Caco-2 (cell line): ENCODE results near the gene SHB. TPM values are rescaled to one million over a fixed set of nuclear protein-coding genes. Genes with fewer than 3 reads are reported as not detected.
A peak's percentile ranks its signal among the peaks of the same experiment; 100 is the strongest.

ENCODE experiments used
- BruUV-seq: library from RNA; stranded (reverse); fragments of 400-500 nt; replicated peaks from 2 replicates; lab custom pipeline; 2021; lab: Mats Ljungman, UMichigan
- CTCF ChIA-PET: fragments of 300-600 bp; sonication (Branson Sonifier 250); formaldehyde crosslinking; loops from one replicate; lab custom pipeline; 2022; ENCODE audit warnings: antibody characterized with exemption; lab: Charles Lee
- POLR2A ChIA-PET: fragments of 300-600 bp; sonication (Branson Sonifier 250); formaldehyde crosslinking; loops from one replicate; lab custom pipeline; 2022; ENCODE audit warnings: antibody characterized with exemption; lab: Charles Lee
- DNase-seq, 2 experiments: peaks; one replicate each; pipeline versions ENCODE4 v3.0.0 to v3.0.0-alpha.2; 2020 to 2022
- H3K27me3 ChIP-seq: replicated peaks from 2 replicates; pipeline ENCODE4 v1.6.0; 2011; ENCODE audit warnings: low read length; ENCODE audit not compliant: control insufficient read depth, insufficient read depth
- H3K36me3 ChIP-seq: 2 replicates; pipeline ENCODE4 v1.5.1; 2011; ENCODE audit warnings: low read length; ENCODE audit not compliant: control insufficient read depth, insufficient read depth
- H3K4me1 ChIP-seq: fragments of 250-450 bp; sonication (Bioruptor Pico); 2 replicates; pipeline ENCODE4 v1.5.1; 2020; ENCODE audit warnings: mild to moderate bottlenecking
- H3K4me3 ChIP-seq: 2 replicates; pipeline ENCODE4 v1.5.1; 2011; ENCODE audit warnings: low read depth, mild to moderate bottlenecking, control low read depth, low read length
- H3K9me3 ChIP-seq: fragments of 250-450 bp; sonication (Bioruptor Pico); 2 replicates; pipeline ENCODE4 v1.5.1; 2020; ENCODE audit warnings: mild to moderate bottlenecking, moderate library complexity
- H3K27ac Mint-ChIP-seq: one replicate; pipeline ENCODE4 v1.8.0; 2022; ENCODE audit warnings: mixed read lengths; ENCODE audit not compliant: unreplicated experiment
- H3K27me3 Mint-ChIP-seq: one replicate; pipeline ENCODE4 v1.8.0; 2022; ENCODE audit warnings: mixed read lengths; ENCODE audit not compliant: insufficient read depth, unreplicated experiment
- H3K36me3 Mint-ChIP-seq: one replicate; pipeline ENCODE4 v1.8.0; 2022; ENCODE audit warnings: mild to moderate bottlenecking, mixed read lengths; ENCODE audit not compliant: insufficient read depth, unreplicated experiment
- H3K4me1 Mint-ChIP-seq: one replicate; pipeline ENCODE4 v1.8.0; 2022; ENCODE audit warnings: low read depth, mixed read lengths; ENCODE audit not compliant: unreplicated experiment
- H3K4me3 Mint-ChIP-seq: one replicate; pipeline ENCODE4 v1.8.0; 2022; ENCODE audit warnings: mild to moderate bottlenecking, moderate library complexity, mixed read lengths; ENCODE audit not compliant: unreplicated experiment
- H3K9me3 Mint-ChIP-seq: one replicate; pipeline ENCODE4 v1.8.0; 2022; ENCODE audit warnings: mixed read lengths; ENCODE audit not compliant: unreplicated experiment
- intact Hi-C: fragments of 100-400 bp; cut with micrococcal nuclease; formaldehyde crosslinking; loops from one replicate; pipeline ENCODE4 v1.10.0; 2022; ENCODE audit not compliant: unreplicated experiment
- total RNA-seq: library from RNA; stranded (reverse); gene quantifications from 2 replicates; pipeline ENCODE4 v1.2.3, GENCODE V29; 2022
- TF ChIP-seq, protein P1 (sequence below), 2 experiments: fragments of 200-600 bp in 1 of 2; IDR thresholded peaks; 1 replicate in 1 of 2; 2 replicates in 1 of 2; pipeline versions ENCODE4 v1.5.1 to v1.8.0; 2011 to 2022; ENCODE audit warnings: antibody characterized with exemption in 1 of 2, control low read depth in 1 of 2, inconsistent platforms in 1 of 2, low read depth in 1 of 2, low read length in 1 of 2, mild to moderate bottlenecking in 1 of 2, moderate library complexity in 1 of 2; ENCODE audit not compliant: insufficient read depth in 1 of 2, severe bottlenecking in 1 of 2, unreplicated experiment in 1 of 2

The SHB gene
- total RNA-seq, 1 experiment from 2014 or later: 18.3 TPM

DNA sequence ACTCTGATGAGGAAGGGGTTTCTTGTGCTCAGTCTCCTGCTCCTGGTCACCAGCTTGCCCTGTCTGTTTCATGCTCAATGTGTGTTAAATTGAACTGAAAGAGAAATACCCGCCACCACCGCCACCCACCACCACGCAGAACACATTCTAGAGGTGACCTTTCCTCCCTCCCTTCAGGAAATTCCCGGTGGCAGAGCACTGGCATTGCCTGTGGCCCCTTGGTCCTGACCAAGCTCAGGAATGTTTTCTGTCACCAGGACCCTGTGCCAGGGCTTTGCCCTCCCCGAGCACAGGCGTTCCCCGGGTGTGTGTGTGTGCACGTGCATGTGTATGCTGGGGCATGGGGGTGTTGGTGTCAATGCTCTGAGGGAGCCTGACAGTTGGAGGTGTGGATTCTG lies 154.9 kb downstream of the SHB start:
- POLR2A ChIA-PET: no interaction called here

GRCh38 chr9:37913480-37914153 lies 155.4 kb downstream of the SHB start:
- no peak overlapping the region for H3K4me3 ChIP-seq
- Mint-ChIP-seq H3K9me3 (no peaks in the 10 kb centered on the region), H3K27ac (peak overlapping the region; percentile 57), H3K27me3 (no peaks in the 10 kb centered on the region), H3K4me3 (no peak overlapping the region), H3K36me3 (peaks cover 35% of the 10 kb centered on the region), H3K4me1 (peaks cover 11% of the 10 kb centered on the region)
- no TSS peak for BruUV-seq
- ChIA-PET POLR2A (no interaction called here), CTCF (interaction anchor here (0.6 to 2.2 kb wide), 28 partner anchors 11 to 447 kb away, joined by 3 to 25 read pairs (median 4); partner anchors contain the start of gene SHB)
- intact Hi-C loops: loop anchor here (1.0 to 2.0 kb wide), 7 partner anchors 29 to 450 kb away; no protein-coding TSS in a partner anchor
- H3K36me3 ChIP-seq: no peaks in the 10 kb centered on the region
- DNase-seq: peak; percentile 86 to 93
- TF ChIP-seq, protein P1, sequence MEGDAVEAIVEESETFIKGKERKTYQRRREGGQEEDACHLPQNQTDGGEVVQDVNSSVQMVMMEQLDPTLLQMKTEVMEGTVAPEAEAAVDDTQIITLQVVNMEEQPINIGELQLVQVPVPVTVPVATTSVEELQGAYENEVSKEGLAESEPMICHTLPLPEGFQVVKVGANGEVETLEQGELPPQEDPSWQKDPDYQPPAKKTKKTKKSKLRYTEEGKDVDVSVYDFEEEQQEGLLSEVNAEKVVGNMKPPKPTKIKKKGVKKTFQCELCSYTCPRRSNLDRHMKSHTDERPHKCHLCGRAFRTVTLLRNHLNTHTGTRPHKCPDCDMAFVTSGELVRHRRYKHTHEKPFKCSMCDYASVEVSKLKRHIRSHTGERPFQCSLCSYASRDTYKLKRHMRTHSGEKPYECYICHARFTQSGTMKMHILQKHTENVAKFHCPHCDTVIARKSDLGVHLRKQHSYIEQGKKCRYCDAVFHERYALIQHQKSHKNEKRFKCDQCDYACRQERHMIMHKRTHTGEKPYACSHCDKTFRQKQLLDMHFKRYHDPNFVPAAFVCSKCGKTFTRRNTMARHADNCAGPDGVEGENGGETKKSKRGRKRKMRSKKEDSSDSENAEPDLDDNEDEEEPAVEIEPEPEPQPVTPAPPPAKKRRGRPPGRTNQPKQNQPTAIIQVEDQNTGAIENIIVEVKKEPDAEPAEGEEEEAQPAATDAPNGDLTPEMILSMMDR (IDR thresholded peaks at IDR 0.05; ENCODE audit: insufficient read depth in 1 of 2, low read depth in 1 of 2, low read length in 1 of 2, severe bottlenecking in 1 of 2, unreplicated experiment in 1 of 2): peak; percentile 88 to 93
- H3K9me3 ChIP-seq: no peaks in the 10 kb centered on the region
- peaks cover 10% of the 10 kb centered on the region for H3K4me1 ChIP-seq
- H3K27me3 ChIP-seq: no peaks in the 10 kb centered on the region

More for the DNA sequence above, 154.9 kb downstream of the SHB start:
- Histone ChIP-seq H3K9me3 (no peaks in the 10 kb centered on the region), H3K4me3 (no peak overlapping the region), H3K4me1 (peaks cover 5% of the 10 kb centered on the region), H3K36me3 (no peaks in the 10 kb centered on the region), H3K27me3 (no peaks in the 10 kb centered on the region)
- BruUV-seq: no TSS peak
- CTCF ChIA-PET: interaction anchor here (0.6 to 2.2 kb wide), 26 partner anchors 11 to 447 kb away, joined by 3 to 25 read pairs (median 4); partner anchors contain the start of gene SHB
- peaks cover 35% of the 10 kb centered on the region for H3K36me3 Mint-ChIP-seq
- no peak for DNase-seq
- no peak overlapping the region for H3K4me3 Mint-ChIP-seq
- H3K27ac Mint-ChIP-seq: peak overlapping the region; percentile 57
- intact Hi-C loops: no loop called here
- no peaks in the 10 kb centered on the region for H3K9me3 Mint-ChIP-seq
- TF ChIP-seq, protein P1 (IDR thresholded peaks at IDR 0.05; ENCODE audit: insufficient read depth in 1 of 2, low read depth in 1 of 2, low read length in 1 of 2, severe bottlenecking in 1 of 2, unreplicated experiment in 1 of 2): no peak
- H3K4me1 Mint-ChIP-seq: peaks cover 7% of the 10 kb centered on the region
- no peaks in the 10 kb centered on the region for H3K27me3 Mint-ChIP-seq

DNA sequence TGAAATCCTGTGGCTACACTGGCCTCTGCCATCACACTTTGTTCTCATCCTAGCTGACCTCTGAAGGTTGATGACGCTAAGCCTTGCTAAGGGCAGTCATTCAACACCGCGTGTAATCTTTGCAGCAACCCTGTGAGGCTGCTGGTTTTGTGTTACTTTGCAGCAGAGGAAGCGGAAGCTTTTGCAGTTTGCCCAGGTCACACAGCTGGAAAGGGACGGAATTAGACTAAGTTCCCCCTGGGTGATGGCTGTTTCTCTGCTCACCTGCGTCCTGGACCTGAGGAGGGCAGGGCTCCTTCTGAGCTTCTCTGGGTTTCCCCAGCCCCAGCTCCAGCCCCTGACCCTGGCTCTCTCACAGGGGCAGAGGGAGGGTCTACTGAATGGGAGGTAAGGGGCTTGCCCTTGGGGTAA lies 157.8 kb downstream of the SHB start:
- Histone ChIP-seq H3K4me1 (peaks cover 17% of the 10 kb centered on the region), H3K36me3 (no peaks in the 10 kb centered on the region), H3K27me3 (no peaks in the 10 kb centered on the region), H3K4me3 (no peak overlapping the region), H3K9me3 (no peaks in the 10 kb centered on the region)
- TF ChIP-seq, protein P1 (IDR thresholded peaks at IDR 0.05; ENCODE audit: insufficient read depth in 1 of 2, low read depth in 1 of 2, low read length in 1 of 2, severe bottlenecking in 1 of 2, unreplicated experiment in 1 of 2): no peak
- Mint-ChIP-seq H3K36me3 (peaks cover 28% of the 10 kb centered on the region), H3K4me3 (no peak overlapping the region), H3K27ac (no peak overlapping the region), H3K27me3 (no peaks in the 10 kb centered on the region), H3K4me1 (peaks cover 17% of the 10 kb centered on the region), H3K9me3 (no peaks in the 10 kb centered on the region)
- DNase-seq: no peak
- CTCF ChIA-PET: interaction anchor here (0.7 kb wide), 1 partner anchor 173 kb away, joined by 3 read pairs; no protein-coding TSS in a partner anchor
- intact Hi-C loops: no loop called here
- POLR2A ChIA-PET: no interaction called here
- BruUV-seq: no TSS peak
